HuH-7 (cell line): ENCODE measurements around the gene PIK3R2.

Experiments used
- DNase-seq: peaks from one replicate; pipeline ENCODE4 v3.0.0; 2011; ENCODE audit warnings: low spot score

Gene PIK3R2

DNA sequence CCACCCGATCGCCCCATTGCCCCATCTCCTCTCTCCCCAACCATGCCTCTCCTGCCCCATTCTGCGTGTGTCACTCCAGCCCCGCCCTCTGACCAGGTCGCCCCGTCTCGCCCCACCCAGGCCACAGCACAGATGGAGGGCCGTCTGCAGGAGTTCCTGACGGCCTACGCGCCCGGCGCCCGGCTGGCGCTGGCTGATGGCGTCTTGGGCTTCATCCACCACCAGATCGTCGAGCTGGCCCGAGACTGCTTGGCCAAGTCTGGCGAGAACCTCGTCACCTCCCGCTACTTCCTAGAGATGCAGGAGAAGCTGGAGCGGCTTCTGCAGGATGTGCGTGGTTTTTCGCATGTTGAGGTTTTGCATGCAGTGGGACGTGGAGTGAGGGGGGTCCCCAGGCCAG lies 29.1 kb upstream of the PIK3R2 start:
- DNase-seq = no peak

DNA sequence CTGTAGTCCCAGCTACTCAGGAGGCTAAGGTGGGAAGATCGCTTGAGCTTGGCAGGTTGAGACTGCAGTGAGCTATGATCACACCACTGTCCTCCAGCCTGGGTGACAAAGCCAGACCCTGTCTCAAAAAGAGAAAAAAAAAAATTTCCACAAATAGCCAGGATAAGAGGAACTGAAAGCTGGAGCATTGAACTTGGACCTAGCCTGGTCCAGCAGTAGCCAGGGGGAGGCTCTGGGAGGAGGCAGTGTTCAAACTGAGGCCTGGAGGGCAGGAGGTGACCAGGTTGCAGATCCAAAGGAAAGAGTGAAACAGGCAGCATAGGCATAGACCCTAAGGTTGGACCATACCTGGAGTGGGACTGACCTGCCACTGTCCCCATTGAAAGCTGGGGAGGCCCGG lies 26.9 kb upstream of the PIK3R2 start:
- no peak for DNase-seq

DNA sequence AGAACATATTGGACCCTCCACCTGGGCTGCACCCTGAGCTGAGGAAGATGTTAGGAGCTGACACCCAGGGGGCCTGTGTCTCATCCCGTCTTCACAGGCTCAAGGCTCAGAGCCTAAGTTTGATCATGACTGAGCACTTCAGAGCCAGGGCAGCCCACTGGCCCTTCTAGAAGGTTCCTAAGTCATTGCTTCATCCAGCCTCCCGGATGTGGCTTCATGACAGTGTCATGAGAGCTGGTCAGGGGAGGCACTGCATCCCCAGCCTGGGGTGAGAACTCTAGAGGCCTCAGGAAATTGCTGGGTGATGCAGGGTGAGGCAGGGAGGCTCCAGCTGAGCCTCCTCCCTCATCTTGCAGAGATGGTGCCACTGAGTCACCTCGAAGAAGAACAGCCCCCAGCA lies 24.9 kb upstream of the PIK3R2 start:
- DNase-seq = no peak

DNA sequence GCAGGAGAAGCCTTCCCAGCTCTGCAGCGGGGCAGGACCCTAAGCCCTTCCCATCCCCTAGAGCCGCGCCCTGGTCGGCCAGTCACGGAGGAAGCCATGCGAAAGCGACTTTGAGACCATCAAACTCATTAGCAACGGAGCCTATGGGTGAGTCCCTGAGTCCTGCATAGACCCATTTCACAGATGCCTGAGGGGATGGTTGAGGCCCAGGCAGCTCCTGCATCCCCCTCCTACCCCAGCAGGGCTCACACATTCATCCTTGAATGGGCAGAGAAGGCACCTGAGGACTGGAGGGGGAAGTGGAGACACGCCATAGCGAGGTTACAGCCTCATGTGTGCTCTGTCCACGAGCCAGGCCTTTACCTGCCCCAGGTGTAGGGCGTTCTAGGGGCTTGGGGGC lies 24.2 kb upstream of the PIK3R2 start:
- DNase-seq = no peak

DNA sequence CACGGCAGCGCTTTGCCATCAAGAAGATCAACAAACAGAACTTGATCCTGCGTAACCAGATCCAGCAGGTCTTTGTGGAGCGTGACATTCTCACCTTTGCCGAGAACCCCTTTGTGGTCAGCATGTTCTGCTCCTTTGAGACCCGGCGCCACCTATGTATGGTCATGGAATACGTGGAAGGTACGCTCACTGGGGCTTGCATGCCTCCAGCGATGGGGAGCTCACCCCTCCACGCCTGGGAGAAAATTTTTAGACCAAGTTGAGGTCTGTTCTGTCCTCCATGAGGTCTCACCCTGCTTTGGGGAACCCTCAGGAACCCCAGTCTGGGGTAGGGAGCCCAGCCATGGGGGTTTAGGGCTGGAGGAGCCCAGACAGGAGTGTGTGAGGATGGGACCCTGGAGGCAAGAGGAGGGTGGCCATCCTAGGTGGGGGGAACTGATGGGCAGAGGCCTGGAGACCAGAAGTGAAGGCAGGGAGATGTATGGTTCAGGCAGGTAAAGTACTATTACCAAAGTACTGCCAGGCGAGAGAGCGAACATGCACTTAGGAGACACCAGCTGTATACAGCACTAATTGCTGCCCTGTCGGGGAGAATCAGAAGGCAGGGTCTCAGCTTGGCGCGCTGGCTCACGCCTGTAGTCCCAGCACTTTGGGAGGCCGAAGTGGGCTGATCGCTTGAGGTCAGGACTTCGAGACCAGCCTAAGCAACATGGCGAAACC lies 22.3 kb upstream of the PIK3R2 start:
- no peak for DNase-seq

DNA sequence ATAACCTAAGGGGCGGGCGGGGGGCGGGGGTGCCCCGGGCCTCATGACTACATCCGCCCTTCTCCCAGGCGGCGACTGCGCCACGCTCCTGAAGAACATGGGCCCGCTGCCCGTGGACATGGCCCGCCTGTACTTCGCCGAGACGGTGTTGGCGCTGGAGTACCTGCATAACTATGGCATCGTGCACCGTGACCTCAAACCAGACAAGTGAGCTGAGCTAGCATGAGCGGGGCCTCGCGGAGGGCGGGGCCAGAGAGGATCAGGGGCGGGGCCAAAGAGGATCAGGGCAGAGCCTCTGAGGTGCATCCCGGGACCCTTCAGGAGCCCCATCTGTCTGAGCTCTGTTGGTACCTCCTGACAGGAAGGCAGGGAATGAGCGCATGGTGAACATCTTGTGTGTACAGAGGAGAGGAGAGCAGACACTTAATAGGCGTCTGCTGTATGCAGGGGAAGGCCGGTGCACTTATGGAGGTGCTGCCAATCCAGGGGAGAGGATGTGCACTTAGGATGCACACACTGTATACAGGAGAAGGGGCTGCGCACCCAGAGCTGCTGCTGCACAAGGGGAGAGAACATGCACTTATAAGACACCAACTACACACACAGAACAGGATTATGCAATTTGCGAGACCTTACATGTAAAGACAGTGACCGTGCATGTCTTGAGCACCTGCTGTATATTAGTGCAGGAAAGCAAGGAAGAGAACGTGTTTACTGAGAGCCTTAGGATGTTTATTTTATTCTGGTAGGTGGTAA lies 20.9 kb upstream of the PIK3R2 start:
- DNase-seq = no peak

DNA sequence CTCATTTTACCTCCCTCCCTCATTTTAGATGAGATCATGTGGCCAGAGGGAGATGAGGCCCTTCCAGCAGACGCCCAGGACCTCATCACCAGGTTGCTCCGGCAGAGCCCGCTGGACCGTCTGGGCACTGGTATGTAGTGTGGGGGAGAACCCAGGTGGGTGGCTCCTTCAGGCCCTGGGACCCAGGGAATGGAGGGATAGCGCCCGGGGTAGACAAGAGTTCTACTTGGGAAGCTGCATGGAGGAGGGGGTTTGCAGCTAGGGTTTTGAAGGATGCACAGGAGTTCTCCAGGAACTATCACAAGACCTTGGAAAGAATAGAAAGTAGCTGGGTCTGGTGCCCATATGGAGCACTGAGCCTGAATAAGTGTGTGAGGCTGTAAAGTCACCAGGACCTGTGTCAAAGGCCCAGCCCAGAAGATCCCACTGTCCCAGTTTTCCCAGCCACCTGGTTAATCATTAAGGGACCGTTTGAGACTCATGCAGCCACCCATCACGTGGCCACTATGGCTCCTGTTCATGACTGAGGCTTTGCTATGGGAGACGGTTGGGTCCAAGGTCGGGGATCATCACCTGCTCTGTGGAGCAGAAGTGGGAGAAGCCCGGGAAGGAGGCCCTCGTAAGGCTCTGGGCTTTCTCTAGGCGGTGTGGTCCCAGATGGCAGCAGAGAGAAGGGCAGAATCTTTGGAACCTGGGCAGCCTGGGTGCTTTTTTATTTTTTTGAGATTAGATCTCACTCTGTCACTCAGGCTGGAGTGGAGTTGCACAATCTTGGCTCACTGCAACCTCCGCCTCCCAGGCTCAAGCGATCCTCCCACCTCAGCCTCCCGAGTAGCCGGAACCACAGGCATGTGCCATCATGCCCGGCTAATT lies 17.0 kb upstream of the PIK3R2 start:
- DNase-seq = peak; percentile 99

DNA sequence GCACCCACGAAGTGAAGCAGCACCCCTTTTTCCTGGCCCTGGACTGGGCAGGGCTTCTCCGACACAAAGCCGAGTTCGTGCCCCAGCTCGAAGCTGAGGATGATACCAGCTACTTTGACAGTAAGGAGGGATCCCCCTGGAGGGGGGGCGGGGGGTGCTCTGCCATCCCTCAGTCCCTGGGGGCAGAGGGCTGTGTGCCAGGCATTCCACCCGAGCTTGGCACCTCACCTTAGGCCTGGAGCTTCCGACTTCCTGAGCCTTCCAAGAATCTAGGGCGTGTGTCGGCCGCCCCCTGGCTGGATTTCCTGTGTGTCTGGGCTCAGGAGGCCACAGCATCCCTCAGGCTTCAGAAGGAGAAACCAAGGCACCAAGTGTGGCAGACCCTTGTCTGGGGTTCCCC lies 15.7 kb upstream of the PIK3R2 start:
- no peak for DNase-seq

DNA sequence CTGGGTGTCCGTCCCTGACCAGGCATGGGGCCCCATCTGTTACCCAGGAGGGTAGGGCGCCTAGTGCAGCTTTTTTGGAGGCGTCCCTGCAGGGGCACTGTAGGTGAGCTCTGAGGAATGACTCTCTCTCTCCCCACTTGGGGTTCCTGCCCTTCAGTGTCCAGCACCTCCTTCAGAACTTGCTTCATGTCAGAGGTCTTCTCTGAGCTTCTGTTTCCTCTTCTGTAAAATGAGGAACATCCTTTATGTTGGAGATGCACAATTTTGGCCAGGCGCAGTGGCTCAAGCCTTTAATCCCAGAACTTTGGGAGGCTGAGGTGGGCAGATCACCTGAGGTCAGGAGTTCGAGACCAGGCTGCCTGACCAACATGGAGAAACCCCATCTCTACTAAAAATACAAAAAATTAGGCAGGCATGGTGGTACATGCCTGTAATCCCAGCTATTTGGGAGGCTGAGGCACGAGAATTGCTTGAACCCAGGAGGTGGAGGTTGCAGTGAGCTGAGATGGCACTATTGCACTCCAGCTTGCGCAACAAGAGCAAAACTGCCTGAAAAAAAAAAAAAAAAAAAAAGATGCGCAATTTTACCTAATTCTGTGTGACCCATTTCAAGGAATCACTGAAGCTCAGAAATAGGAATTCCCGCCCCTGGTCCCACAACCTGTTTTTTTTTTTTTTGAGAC lies 15.2 kb upstream of the PIK3R2 start:
- DNase-seq = no peak

DNA sequence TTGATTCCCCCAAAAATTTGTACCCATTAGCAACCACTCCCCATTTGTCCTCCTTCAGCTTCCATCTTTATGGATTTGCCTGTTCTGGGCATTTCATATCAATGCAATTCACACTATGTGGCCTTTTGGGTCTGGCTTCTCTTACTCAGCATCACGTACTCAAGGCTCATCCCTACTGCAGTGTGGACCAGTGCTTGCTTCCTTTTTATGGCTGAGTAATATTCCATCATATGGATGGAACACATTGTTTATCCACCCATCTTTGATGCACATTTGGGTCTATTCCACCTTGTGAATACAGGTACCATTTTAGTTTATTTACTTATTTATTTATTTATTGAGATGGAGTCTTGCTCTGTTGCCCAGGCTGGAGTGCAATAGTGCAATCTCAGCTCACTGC lies 12.5 kb upstream of the PIK3R2 start:
- no peak for DNase-seq

DNA sequence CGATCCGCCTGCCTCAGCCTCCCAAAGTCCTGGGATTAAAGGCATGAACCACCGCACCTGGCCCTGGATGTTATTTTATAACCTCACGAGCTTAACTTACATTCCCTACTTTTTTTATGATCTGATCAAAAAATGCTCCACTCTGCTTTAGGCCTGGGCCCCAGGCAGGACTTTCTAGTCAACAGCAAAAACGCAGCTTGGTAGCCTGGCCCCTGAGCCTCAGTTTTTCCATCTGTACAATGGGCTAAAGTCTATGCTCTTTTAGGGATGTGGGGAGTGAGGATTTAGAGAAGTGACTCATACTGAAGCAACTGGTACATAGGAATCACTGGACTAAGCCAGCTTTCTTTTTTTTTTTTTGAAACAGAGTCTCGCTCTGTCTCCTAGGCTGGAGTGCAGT lies 11.9 kb upstream of the PIK3R2 start:
- no peak for DNase-seq

DNA sequence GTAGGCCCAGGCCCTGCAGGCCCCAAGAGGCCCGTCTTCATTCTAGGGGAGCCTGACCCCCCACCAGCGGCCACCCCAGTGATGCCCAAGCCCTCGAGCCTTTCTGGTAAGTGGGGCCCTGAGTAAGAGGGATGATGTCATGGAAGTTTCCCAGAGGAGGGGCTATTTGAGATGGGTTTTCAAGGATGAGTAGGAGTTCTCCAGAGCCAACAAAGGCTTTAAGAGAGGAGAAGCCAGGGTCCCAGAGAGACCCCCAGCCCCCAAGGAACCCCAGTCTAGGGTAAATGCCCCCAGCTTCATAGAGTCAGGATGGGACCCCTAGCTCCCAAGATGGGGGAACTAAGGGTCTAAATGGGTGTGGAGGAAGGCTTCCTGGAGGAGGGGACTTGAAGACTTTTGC lies 9.1 kb upstream of the PIK3R2 start:
- DNase-seq = no peak

DNA sequence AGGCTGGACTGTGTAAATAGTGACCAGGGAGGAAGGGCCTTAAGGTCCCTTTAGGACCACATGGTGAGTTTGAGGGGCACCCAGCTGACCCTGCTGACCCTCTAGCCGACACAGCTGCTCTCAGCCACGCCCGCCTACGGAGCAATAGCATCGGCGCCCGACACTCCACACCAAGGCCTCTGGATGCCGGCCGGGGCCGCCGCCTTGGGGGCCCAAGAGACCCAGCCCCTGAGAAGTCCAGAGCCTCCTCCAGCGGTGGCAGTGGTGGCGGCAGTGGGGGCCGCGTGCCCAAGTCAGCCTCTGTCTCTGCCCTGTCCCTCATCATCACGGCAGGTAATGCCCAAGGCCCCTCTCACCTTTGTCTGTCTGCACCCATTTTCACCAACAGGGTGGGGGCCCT lies 8.6 kb upstream of the PIK3R2 start:
- DNase-seq = no peak

DNA sequence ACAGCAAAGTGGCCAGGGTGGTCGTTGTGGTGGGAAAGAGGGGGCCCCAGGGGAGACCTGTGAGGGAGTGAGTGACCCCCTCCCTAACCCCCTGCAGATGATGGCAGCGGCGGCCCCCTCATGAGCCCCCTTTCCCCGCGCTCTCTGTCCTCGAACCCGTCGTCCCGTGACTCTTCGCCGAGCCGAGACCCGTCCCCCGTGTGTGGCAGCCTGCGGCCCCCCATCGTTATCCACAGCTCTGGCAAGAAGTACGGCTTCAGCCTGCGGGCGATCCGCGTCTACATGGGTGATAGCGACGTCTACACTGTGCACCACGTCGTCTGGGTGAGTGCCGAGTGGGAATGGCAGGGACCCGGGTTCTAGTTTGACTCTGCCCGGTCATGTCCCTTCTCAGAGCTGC lies 8.1 kb upstream of the PIK3R2 start:
- no peak for DNase-seq

DNA sequence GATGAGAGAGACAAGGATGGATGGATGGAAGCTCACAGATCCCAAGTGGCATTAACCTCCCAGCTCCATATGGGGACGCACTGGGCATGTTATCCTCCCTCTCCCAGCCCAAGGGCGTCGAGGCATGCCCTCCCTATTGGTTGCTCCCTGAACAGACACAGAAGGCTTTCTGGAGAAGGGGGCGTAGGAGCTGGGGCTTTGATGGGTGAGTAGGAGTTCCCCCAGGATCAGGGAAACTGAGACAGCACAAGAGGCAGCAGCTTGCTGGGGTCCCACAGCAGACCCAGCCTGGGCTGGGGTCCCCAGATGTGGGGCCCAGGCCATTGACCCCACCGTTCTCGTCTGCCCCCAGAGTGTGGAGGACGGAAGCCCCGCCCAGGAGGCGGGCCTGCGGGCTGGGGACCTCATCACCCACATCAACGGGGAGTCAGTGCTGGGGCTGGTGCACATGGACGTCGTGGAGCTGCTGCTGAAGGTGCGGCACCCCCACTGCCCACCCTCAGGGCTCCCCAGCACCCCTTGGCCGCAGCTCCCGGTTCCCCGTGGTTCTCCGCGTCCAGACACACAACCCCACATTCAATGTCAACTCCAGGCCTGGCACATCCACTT lies 7.5 kb upstream of the PIK3R2 start:
- no peak for DNase-seq

DNA sequence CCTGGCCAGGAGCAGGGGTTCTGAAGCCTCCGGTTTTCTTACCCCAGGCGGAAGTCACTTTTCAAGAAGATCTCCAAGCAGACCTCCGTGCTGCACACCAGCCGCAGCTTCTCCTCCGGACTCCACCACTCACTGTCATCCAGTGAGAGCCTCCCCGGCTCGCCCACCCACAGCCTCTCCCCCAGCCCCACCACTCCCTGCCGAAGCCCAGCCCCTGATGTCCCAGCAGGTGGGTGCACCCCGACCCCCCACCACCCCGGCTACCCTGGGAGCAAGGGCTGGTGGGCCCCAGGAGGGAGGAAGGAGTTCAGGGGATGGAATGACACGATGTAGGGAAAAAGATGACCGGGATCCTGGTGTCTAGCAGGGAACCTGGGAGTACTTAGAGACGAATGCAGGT lies 5.6 kb upstream of the PIK3R2 start:
- no peak for DNase-seq

DNA sequence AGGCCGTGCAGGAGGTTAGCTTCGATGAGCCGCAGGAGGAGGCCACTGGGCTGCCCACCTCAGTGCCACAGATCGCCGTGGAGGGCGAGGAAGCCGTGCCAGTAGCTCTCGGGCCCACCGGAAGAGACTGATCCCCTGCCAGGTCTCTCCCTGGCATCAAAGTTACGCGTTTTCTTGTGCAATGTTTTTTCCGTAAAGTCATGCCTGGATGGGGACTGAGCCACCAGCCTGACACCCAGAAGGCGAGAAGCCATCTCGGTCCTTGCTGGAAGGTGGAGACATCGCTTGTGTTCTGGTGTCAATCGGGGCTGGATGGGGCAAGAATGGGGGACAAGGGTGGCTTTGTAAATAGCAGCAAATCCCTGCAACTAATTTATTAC lies 3.4 kb upstream of the PIK3R2 start:
- no peak for DNase-seq

DNA sequence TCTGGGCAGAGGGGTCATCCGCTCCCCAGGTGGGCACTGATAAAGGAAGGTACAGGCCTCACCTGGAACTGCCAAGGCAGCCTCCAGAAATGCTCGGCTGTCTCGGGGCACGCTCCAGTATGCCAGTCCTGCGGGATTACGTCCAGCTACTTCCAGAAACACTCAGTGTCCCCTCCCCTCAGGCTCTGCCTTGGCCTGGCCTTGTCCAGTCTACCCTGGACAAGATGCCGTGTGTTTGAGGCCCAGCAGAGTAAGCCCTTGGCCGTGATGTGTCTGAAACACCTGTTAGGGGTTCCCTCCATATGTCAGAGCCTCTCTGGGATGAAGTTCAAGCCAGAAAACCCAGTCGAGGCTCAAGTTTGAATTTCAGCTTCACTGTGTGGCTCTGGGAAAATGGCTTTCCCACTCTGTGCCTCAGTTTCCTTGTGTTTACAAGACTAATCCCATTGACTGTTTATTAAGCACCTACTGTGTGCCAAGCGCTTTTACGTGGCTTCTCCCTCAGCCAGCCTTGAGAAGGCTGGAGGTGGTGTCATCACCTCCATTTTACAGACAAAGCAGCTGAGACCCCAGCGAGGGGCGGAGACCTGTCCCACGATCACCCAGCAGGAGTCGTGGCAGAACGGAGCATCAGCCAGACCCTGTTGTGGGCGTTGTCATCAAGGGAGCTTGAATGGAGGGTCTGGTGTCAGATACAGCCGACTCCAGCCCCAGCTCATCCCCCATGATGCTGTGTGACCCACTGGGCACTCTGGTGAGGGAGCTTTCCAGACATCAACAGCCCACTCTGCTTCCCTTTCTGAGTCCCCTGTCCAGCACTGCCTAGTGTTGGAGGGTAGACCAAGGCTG lies 2.0 kb upstream of the PIK3R2 start:
- DNase-seq = no peak

DNA sequence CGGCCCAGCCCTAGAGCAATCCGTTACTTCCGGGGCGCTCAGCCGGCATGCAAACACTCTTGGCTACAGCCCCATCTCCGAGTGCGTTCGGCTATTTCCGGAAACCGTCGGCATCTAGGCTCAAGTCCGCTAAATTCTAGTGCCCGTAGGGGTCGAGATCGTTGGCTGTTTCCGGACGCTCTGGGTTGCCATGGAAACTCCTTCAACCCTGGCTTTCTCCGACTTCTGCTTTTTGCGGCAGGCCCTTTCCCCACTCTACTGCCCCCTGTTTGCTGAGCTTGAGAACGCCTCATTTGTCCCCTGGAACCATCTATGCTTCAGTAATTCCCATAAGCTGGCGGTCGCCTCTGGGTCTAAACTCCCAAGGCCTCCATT lies 534 bp upstream of the PIK3R2 start:
- DNase-seq = peak; percentile 97

DNA sequence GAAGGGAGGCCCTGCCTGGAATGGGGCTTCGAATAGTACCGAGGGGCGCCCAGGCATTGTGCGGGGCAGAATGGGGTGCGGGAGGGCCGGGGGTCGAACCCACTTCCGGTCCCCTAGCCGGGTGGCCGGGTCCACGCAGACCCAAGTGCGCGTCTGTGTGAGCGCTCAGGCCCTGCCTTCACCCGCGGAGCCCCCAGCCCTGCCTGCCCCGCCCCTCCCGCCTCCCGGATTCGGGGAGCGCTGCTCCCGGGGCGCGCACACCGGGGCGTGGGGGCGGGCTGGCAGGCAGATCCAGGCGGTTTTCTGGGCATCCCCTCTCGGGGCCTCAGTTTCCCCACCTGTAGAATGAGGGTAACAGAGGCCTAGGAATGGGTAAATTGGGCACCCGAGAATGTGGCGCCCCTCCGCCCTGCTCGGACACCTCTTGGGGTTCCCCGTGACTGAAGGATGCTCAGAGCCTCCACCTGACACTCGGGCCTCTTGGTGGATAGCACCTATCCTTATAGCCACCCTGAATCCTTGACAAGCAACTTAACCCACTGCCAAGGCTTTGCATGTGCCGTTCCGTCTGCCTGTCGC lies 682 bp downstream of the PIK3R2 start:
- no peak for DNase-seq
